Measurements from ENCODE around the gene GNG12. TPM values are rescaled to one million over a fixed set of nuclear protein-coding genes. Genes with fewer than 3 reads are reported as not detected.

GNG12 gene
- total RNA-seq, 1 experiment from 2014 or later, result 23.7 TPM

DNA sequence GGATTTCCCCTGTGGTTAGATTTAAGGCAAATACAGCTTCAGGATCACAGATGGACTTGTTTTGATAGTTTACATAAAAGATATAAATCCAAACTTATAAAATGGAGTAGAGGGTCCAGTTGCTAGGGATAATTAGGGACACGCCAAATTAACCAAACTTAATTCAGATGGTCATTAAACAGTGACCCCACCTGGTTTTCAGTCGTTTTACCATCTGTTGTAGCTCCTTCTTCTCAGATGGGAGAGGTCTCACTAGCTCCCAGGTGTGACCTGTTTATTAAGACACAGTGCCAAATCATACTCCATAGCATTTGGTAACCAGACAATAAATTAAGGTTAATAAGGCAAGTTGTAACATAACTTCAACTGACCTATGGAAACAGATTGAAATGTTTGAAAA lies 156.3 kb downstream of the GNG12 start:
- Mint-ChIP-seq H3K4me1 (peaks cover 10% of the 10 kb centered on the region; the same call in 1 of the 2 replicates), H3K4me3 (no peak overlapping the region), H3K27me3 (ENCODE audit: low read depth) (peaks cover 3% of the 10 kb centered on the region; the same call in 1 of the 2 replicates), H3K9me3 (no peaks in the 10 kb centered on the region), H3K36me3 (no peaks in the 10 kb centered on the region), H3K27ac (no peak overlapping the region)
- CTCF ChIA-PET, result interaction anchor here (1.0 to 1.8 kb wide), 9 partner anchors 9 to 462 kb away, joined by 3 to 9 read pairs (median 4); no protein-coding TSS in a partner anchor
- no peak for DNase-seq (ENCODE audit: low spot score)
- POLR2A ChIA-PET, result interaction anchor here (0.9 kb wide), 1 partner anchor 8 kb away, joined by 5 read pairs; the partner anchor contains the start of gene GADD45A
- TF ChIP-seq TEAD1 (CRISPR knock-in tag; IDR thresholded peaks at IDR 0.05), result no peak
- no peak for TF ChIP-seq ETV6 (CRISPR knock-in tag; IDR thresholded peaks at IDR 0.05)
- TF ChIP-seq, protein P1, sequence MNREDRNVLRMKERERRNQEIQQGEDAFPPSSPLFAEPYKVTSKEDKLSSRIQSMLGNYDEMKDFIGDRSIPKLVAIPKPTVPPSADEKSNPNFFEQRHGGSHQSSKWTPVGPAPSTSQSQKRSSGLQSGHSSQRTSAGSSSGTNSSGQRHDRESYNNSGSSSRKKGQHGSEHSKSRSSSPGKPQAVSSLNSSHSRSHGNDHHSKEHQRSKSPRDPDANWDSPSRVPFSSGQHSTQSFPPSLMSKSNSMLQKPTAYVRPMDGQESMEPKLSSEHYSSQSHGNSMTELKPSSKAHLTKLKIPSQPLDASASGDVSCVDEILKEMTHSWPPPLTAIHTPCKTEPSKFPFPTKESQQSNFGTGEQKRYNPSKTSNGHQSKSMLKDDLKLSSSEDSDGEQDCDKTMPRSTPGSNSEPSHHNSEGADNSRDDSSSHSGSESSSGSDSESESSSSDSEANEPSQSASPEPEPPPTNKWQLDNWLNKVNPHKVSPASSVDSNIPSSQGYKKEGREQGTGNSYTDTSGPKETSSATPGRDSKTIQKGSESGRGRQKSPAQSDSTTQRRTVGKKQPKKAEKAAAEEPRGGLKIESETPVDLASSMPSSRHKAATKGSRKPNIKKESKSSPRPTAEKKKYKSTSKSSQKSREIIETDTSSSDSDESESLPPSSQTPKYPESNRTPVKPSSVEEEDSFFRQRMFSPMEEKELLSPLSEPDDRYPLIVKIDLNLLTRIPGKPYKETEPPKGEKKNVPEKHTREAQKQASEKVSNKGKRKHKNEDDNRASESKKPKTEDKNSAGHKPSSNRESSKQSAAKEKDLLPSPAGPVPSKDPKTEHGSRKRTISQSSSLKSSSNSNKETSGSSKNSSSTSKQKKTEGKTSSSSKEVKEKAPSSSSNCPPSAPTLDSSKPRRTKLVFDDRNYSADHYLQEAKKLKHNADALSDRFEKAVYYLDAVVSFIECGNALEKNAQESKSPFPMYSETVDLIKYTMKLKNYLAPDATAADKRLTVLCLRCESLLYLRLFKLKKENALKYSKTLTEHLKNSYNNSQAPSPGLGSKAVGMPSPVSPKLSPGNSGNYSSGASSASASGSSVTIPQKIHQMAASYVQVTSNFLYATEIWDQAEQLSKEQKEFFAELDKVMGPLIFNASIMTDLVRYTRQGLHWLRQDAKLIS (CRISPR knock-in tag; IDR thresholded peaks at IDR 0.05; ENCODE audit: borderline replicate concordance), result no peak
- TF ChIP-seq ZNF416 (CRISPR knock-in tag; IDR thresholded peaks at IDR 0.05), result no peak
- TF ChIP-seq FOXK1 (CRISPR knock-in tag; IDR thresholded peaks at IDR 0.05), result no peak
- no peak for TF ChIP-seq ELF4 (CRISPR knock-in tag; IDR thresholded peaks at IDR 0.05; ENCODE audit: low read depth)
- TF ChIP-seq GRHL2 (CRISPR knock-in tag; IDR thresholded peaks at IDR 0.05; ENCODE audit: insufficient replicate concordance, severe bottlenecking), result no peak
- TF ChIP-seq NFE2L1 (CRISPR knock-in tag; IDR thresholded peaks at IDR 0.05), result no peak
- no peak for ATAC-seq

DNA sequence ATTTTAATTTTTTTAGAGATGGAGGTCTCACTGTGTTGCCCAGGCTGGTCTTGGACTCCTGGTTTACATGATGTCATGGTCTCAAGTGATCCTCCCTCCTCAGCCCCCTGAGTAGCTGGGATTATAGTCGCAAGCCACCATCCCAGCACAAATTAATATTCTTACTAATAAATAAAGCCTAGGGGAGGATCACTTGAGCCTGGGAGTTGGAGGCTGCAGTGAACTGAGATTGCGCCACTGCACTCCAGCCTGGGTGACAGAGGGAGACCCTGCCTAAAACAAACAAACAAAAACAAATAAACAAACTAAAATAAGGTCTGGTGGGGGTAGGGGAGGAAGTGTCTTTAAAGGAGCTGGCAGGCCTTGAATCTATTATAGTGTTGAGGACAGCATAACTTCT lies 157.0 kb downstream of the GNG12 start:
- no peaks in the 10 kb centered on the region for H3K9me3 Mint-ChIP-seq
- H3K4me3 Mint-ChIP-seq, result no peak overlapping the region
- no peak overlapping the region for H3K27ac Mint-ChIP-seq
- H3K4me1 Mint-ChIP-seq, result peaks cover 10% of the 10 kb centered on the region; the same call in 1 of the 2 replicates
- DNase-seq (ENCODE audit: low spot score) (no peak), ATAC-seq (no peak)
- H3K36me3 Mint-ChIP-seq, result no peaks in the 10 kb centered on the region
- ChIA-PET CTCF (interaction anchor here (1.0 to 2.3 kb wide), 9 partner anchors 10 to 152 kb away, joined by 3 to 9 read pairs (median 6); no protein-coding TSS in a partner anchor), POLR2A (interaction anchor here (0.9 kb wide), 1 partner anchor 9 kb away, joined by 5 read pairs; the partner anchor contains the start of gene GADD45A)
- H3K27me3 Mint-ChIP-seq (ENCODE audit: low read depth), result peaks cover 3% of the 10 kb centered on the region; the same call in 1 of the 2 replicates
- no peak for TF ChIP-seq CREM (CRISPR knock-in tag; IDR thresholded peaks at IDR 0.05)
- no peak for TF ChIP-seq RELA (CRISPR knock-in tag; IDR thresholded peaks at IDR 0.05; ENCODE audit: borderline replicate concordance)
- no peak for TF ChIP-seq MXD4 (CRISPR knock-in tag; IDR thresholded peaks at IDR 0.05; ENCODE audit: borderline replicate concordance)
- TF ChIP-seq, protein P2, sequence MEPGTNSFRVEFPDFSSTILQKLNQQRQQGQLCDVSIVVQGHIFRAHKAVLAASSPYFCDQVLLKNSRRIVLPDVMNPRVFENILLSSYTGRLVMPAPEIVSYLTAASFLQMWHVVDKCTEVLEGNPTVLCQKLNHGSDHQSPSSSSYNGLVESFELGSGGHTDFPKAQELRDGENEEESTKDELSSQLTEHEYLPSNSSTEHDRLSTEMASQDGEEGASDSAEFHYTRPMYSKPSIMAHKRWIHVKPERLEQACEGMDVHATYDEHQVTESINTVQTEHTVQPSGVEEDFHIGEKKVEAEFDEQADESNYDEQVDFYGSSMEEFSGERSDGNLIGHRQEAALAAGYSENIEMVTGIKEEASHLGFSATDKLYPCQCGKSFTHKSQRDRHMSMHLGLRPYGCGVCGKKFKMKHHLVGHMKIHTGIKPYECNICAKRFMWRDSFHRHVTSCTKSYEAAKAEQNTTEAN (CRISPR knock-in tag; IDR thresholded peaks at IDR 0.05), result no peak
- TF ChIP-seq, protein P3, sequence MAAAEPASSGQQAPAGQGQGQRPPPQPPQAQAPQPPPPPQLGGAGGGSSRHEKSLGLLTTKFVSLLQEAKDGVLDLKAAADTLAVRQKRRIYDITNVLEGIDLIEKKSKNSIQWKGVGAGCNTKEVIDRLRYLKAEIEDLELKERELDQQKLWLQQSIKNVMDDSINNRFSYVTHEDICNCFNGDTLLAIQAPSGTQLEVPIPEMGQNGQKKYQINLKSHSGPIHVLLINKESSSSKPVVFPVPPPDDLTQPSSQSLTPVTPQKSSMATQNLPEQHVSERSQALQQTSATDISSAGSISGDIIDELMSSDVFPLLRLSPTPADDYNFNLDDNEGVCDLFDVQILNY (CRISPR knock-in tag; IDR thresholded peaks at IDR 0.05), result no peak
- TF ChIP-seq HMGA2 (CRISPR knock-in tag; IDR thresholded peaks at IDR 0.05), result no peak
- TF ChIP-seq, protein P4, sequence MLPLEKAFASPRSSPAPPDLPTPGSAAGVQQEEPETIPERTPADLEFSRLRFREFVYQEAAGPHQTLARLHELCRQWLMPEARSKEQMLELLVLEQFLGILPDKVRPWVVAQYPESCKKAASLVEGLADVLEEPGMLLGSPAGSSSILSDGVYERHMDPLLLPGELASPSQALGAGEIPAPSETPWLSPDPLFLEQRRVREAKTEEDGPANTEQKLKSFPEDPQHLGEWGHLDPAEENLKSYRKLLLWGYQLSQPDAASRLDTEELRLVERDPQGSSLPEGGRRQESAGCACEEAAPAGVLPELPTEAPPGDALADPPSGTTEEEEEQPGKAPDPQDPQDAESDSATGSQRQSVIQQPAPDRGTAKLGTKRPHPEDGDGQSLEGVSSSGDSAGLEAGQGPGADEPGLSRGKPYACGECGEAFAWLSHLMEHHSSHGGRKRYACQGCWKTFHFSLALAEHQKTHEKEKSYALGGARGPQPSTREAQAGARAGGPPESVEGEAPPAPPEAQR (CRISPR knock-in tag; IDR thresholded peaks at IDR 0.05), result no peak
- TF ChIP-seq, protein P5, sequence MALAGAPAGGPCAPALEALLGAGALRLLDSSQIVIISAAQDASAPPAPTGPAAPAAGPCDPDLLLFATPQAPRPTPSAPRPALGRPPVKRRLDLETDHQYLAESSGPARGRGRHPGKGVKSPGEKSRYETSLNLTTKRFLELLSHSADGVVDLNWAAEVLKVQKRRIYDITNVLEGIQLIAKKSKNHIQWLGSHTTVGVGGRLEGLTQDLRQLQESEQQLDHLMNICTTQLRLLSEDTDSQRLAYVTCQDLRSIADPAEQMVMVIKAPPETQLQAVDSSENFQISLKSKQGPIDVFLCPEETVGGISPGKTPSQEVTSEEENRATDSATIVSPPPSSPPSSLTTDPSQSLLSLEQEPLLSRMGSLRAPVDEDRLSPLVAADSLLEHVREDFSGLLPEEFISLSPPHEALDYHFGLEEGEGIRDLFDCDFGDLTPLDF (CRISPR knock-in tag; IDR thresholded peaks at IDR 0.05), result no peak
- no peak for TF ChIP-seq ZNF396 (CRISPR knock-in tag; IDR thresholded peaks at IDR 0.05; ENCODE audit: borderline replicate concordance)
- TF ChIP-seq, protein P6, sequence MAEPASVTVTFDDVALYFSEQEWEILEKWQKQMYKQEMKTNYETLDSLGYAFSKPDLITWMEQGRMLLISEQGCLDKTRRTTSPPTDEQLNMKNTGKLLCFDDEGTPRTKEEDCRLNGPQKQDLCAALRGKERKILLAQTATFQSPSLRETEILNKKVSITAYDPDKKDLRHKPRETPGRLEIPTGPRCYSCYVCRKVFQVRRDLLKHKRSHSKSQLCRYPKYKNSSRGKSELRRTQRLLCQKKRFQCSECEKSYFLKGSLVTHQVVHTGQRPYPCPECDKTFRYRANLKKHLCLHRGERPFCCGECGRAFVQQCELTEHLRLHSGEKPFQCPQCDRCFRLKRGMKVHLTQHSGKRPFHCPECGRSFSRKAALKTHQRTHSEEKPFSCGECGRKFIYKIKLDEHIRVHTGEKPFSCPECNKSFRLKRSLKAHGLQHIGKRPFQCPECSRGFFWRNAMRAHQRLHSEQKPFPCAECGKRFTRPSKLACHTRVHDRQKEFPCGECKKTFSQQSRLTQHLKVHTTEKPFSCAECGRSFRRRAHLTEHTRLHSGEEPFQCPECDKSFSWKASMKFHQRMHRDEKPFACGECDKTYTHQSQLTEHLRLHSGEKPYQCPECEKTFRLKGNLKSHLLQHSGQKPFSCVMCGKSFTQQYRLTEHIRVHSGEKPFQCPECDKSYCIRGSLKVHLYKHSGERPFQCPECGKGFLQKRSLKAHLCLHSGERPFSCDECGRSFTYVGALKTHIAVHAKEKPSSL (CRISPR knock-in tag; conservative IDR thresholded peaks at IDR 0.05), result no peak
- TF ChIP-seq ZNF671 (CRISPR knock-in tag; IDR thresholded peaks at IDR 0.05), result no peak
- no peak for TF ChIP-seq ZBTB21 (CRISPR knock-in tag; IDR thresholded peaks at IDR 0.05; ENCODE audit: borderline replicate concordance)
- TF ChIP-seq, protein P7, sequence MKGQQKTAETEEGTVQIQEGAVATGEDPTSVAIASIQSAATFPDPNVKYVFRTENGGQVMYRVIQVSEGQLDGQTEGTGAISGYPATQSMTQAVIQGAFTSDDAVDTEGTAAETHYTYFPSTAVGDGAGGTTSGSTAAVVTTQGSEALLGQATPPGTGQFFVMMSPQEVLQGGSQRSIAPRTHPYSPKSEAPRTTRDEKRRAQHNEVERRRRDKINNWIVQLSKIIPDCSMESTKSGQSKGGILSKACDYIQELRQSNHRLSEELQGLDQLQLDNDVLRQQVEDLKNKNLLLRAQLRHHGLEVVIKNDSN (CRISPR knock-in tag; IDR thresholded peaks at IDR 0.05), result no peak
- TF ChIP-seq, protein P8, sequence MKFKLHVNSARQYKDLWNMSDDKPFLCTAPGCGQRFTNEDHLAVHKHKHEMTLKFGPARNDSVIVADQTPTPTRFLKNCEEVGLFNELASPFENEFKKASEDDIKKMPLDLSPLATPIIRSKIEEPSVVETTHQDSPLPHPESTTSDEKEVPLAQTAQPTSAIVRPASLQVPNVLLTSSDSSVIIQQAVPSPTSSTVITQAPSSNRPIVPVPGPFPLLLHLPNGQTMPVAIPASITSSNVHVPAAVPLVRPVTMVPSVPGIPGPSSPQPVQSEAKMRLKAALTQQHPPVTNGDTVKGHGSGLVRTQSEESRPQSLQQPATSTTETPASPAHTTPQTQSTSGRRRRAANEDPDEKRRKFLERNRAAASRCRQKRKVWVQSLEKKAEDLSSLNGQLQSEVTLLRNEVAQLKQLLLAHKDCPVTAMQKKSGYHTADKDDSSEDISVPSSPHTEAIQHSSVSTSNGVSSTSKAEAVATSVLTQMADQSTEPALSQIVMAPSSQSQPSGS (CRISPR knock-in tag; IDR thresholded peaks at IDR 0.05; ENCODE audit: borderline replicate concordance, low read depth), result no peak
